HG03575 (cell line): ENCODE data around the gene ZNF408.
"Not testable (repeated sequence)": the region's sequence is repeated elsewhere in the genome, so short reads cannot be mapped to it uniquely, and the experiment has no call there.

Experiments used
- ATAC-seq: cut with Tn5 transposase; IDR thresholded peaks from one replicate; pipeline ENCODE4 v1.9.1; 2021; ENCODE audit not compliant: unreplicated experiment, insufficient number of reproducible peaks, low FRiP score; ENCODE audit errors: extremely low read depth

ZNF408 gene

DNA sequence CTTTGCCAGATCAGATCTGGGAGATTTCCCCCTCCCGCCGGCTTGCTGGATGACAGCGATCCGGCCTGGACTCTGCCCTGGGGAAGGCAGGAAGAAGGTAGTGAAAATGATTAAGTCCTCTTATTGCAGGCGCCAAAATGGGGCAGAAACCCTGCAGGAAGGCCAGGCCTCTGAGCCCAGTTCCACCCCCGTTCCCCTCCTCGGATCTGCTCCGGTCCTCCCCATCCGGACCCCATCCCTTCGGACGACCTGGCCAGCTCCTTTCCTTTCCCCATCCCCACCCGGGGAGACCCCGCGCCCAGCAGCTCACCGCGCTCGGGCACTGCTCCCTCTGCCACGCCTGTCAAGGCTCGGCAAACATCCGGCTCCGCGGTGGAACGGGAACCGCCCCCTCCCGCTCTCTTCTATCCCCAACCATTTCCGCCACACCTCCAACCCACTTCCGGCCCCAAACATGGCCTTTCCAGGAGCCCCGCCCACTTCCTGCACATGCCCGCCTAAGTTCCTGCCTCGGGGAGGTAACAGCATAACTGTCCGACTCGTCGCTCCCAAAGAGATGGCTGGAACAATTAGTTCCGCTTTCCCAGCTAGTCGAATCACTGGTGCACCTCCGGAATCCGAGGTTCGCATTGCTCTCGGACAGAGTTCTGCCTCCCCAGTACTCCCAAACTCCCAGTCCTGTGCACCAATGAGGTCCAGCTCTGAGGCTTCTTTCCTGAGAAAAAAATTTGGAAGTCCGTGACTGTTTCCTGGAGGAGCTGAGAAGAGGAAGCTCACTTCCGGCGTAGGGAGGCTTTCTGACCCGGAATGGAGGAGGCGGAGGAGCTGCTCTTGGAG is at the start of gene ZNF408, which contains the start of gene ARHGAP1:
ZNF408 (plus strand) TSS at position 791 of the 837 bp plus-strand sequence; CDS start at position 808, 17 bp downstream.
ARHGAP1 (minus strand) TSS at position 379 of the 837 bp plus-strand sequence. CDS start 4,512 bp downstream, outside the sequence.
- peak; percentile 83 for ATAC-seq

- no peak for ATAC-seq
These were observed 45.2 kb upstream of the ZNF408 start for GRCh38 chr11:46655631-46656030.

GRCh38 chr11:46657186-46657585 is 43.6 kb upstream of the ZNF408 start:
- ATAC-seq, result no peak

DNA sequence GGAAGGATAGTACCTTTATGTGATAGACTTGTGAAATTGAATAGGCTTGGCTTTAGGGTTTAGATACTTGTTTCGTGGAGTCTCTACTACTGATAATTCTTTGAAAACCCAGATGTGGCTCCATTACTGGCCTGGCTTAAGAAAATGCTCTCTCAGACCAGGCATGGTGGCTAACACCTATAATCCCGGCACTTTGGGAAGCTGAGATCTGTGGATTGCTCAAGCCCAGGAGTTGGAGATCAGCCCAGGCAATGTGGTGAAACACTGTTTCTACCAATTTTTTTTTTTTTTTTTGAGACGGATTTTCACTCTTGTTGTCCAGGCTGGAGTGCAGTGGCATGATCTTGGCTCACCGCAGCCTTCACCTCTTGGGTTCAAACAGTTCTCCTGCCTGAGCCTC is 42.6 kb upstream of the ZNF408 start:
- ATAC-seq, result no peak

- no peak for ATAC-seq
These were observed 40.9 kb upstream of the ZNF408 start for GRCh38 chr11:46659908-46660307.

DNA sequence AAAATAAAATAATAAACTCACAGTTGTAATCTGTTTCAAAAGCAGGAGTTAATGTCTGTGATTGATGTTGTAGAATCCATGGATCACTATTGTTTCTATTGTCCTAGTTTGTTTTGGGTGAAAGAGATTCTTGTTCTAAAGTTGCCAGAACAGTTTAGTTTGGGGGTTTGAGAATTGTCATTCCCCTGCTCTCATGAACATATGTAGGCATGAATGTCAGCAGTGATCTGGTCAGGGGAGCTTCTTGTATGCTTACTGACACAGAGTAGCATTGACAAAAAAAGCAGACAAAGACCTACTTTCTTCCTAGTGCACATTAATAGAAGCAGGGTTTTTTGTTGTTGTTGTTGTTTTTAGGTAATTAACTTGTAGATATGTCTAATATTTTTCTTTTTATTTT is 39.0 kb upstream of the ZNF408 start:
- no peak for ATAC-seq

- ATAC-seq, result no peak
These were observed 38.5 kb upstream of the ZNF408 start for GRCh38 chr11:46662366-46662765.

DNA sequence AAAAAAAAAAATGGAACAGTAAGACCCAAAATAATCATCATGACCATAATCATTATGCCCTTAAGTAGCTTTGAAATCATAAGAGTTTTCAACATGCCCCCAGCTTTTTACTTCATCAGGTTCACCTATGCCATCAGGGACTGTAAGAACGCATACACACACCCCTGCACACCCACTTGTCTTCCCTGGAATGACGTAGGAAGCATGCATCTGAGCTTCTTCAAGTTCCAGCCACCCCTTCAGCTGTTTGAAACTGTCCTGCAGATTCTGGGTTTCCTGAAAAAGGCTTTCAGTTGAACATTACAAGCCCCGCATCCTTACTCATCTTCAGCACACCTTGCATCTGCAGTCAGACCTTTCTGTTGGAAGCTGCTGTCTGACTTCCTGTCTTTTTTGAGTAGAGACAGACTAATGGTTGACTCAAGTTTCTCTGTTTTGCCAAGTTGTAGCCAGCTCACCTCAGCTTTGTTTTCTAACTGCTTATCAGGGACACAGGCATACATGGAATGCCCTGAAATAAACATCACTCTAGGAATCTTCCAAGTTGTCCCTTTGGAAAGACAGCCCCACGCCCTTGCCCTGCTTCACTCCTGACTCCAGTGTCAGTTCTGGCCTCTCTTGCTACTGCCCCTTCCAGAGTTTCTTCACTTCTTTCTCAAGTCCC is 37.4 kb upstream of the ZNF408 start:
- ATAC-seq, result no peak

DNA sequence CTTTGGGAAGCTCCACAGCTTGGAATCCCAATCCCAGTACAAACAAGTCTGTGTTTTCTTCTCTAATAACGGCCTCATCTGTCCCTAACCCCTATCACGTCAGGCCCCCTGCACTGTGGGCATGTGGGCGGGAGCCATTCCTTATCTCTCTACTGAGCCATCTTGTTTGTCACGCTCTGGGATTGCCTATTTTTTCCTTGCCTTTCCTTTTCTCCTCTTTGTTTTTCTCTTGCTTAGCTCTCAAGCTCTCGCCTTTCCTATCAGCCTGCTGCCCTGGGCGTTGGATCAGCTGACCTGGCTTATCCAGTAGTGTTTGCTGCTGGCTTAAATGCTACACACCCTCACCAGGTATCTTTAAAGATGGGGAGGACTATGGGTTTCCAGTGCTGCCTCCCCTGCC is 36.2 kb upstream of the ZNF408 start:
- ATAC-seq, result no peak

DNA sequence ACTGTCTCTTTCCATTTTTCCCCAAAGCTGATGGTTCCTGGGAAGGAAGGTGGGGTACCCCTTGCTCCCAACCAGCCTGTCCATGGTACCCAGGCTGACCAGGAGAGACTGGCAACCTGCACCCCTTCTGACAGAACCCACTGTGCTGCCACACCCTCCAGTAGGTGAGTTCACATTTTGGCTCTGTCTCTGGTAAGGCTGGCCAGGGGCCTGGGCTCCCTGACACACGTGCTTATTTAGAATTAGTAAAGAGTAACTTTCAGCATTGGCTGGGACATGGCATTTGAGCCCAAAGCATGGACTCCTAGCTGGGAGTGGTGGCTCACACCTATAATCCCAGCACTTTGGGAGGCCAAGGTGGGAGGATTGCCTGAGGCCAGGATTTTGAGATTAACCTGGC is 35.5 kb upstream of the ZNF408 start:
- ATAC-seq, result no peak

GRCh38 chr11:46666516-46666915 is 34.3 kb upstream of the ZNF408 start:
- ATAC-seq, result no peak

DNA sequence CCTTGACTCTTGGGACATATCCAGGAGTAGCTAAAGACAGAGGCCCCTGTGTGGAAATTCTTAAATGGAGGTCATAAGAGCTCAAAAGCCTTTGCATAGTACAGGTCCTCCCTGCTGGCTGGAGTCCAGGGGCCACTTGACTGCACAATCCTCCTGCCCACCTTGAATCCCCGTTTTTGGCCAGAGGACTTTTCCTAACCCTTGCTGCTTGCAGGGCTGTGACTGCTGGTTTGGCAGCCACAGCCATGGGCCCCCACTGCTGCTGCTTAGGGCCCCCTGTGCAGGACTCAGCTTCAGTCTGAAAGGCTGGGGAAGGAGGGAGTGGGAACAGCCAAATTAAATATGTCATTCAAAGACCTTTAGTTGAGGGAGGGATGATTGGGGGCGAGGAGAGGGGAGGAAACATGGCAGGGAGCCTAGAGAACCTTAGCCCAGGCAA is 33.8 kb upstream of the ZNF408 start:
- ATAC-seq, result no peak

GRCh38 chr11:46668480-46669085 is 32.2 kb upstream of the ZNF408 start:
- ATAC-seq, result no peak

DNA sequence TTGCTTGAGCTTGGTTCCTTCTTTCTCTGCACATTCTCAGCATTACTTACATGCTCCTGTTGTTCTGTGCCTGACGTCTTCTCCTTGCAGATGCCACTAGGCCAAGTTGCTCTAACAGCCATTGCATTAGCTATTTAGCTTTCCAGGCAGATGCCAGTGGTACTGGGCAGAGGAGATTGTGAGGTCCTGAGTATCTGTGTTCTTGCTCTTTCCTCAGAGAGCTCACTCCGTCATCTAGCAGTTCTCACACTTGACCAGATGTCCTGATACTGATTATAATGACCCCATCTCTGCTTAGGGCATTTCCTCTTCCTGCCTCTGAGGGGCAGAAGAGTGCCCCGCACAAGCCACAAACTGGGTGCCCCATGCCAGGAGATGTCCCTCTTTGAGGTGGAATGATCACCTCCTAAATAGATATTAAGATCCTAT is 31.1 kb upstream of the ZNF408 start:
- ATAC-seq, result no peak

- ATAC-seq, result not testable (repeated sequence)
These were observed 30.3 kb upstream of the ZNF408 start for GRCh38 chr11:46670521-46670920.

GRCh38 chr11:46671958-46672315 is 28.9 kb upstream of the ZNF408 start:
- ATAC-seq, result no peak

- ATAC-seq, result no peak
These were observed 28.4 kb upstream of the ZNF408 start for GRCh38 chr11:46672381-46672839.

GRCh38 chr11:46673713-46674462 is 26.9 kb upstream of the ZNF408 start:
- no peak for ATAC-seq
